NB4 (cell line): Measurements from ENCODE around the gene DLX1.
A peak's percentile ranks its signal among the peaks of the same experiment; 100 is the strongest.

Source experiments
- CTCF ChIP-seq: IDR thresholded peaks from one replicate; pipeline ENCODE4 v1.5.1; 2012; ENCODE audit warnings: low read depth, low read length
- MAX ChIP-seq: IDR thresholded peaks from 2 replicates; pipeline ENCODE4 v1.6.1; 2011; ENCODE audit warnings: low read depth, low read length
- POLR2A ChIP-seq: IDR thresholded peaks from 2 replicates; pipeline ENCODE4 v1.6.1; 2011; ENCODE audit warnings: mild to moderate bottlenecking; ENCODE audit not compliant: insufficient read length; ENCODE audit errors: extremely low read depth

GRCh38 chr2:172106108-172106961 lies 21.0 kb downstream of the DLX1 start:
- TF ChIP-seq CTCF = peak; percentile 14
- no peak for TF ChIP-seq POLR2A
- no peak for TF ChIP-seq MAX
